H1 (cell line): ENCODE data around the gene SMNDC1. TPM values are rescaled to one million over a fixed set of nuclear protein-coding genes. Genes with fewer than 3 reads are reported as not detected.

Experiments used
- CTCF ChIA-PET: fragments of 300-600 bp; sonication (Branson Sonifier 250); formaldehyde crosslinking; loops from one replicate; lab custom pipeline; 2021; ENCODE audit not compliant: partially characterized antibody; lab: Charles Lee
- POLR2A ChIA-PET: fragments of 300-600 bp; sonication (Branson Sonifier 250); formaldehyde crosslinking; loops from one replicate; lab custom pipeline; 2021; ENCODE audit warnings: inconsistent platforms; ENCODE audit not compliant: partially characterized antibody; lab: Charles Lee
- DNase-seq, 2 experiments: peaks; one replicate each; pipeline versions ENCODE4 v3.0.0 to v3.0.0-alpha.2; 2010 to 2022; ENCODE audit warnings: low spot score in 2 of 2, low read depth in 1 of 2, mixed read lengths in 1 of 2
- FAIRE-seq: peaks from 2 replicates; lab custom pipeline; 2011; peaks lifted over from hg19 to GRCh38; lab: Jason Lieb, UNC
- H2AFZ ChIP-seq: 2 replicates; pipeline ENCODE4 v1.8.1; 2012; ENCODE audit warnings: low read length, inconsistent platforms
- H2AK5ac ChIP-seq: 2 replicates; pipeline ENCODE4 v1.6.1; 2013; ENCODE audit warnings: low read depth, low read length
- H2BK120ac ChIP-seq: replicated peaks from 2 replicates; pipeline ENCODE3; 2013; ENCODE audit warnings: low read depth, low read length, inconsistent platforms
- H2BK12ac ChIP-seq: 2 replicates; pipeline ENCODE4 v1.6.1; 2013; ENCODE audit warnings: low read depth, low read length
- H2BK15ac ChIP-seq: 2 replicates; pipeline ENCODE4 v1.6.1; 2013; ENCODE audit warnings: low read length
- H2BK20ac ChIP-seq: 2 replicates; pipeline ENCODE4 v1.6.1; 2013; ENCODE audit warnings: low read length
- H2BK5ac ChIP-seq: 2 replicates; pipeline ENCODE4 v1.6.1; 2013; ENCODE audit warnings: low read depth, low read length
- H3K14ac ChIP-seq: 2 replicates; pipeline ENCODE4 v1.6.1; 2013; ENCODE audit warnings: inconsistent platforms; ENCODE audit not compliant: insufficient read length
- H3K18ac ChIP-seq: 2 replicates; pipeline ENCODE4 v1.6.1; 2013; ENCODE audit warnings: low read length; ENCODE audit errors: extremely low read depth
- H3K23ac ChIP-seq: 2 replicates; pipeline ENCODE4 v1.6.1; 2013; ENCODE audit warnings: inconsistent platforms; ENCODE audit not compliant: insufficient read length
- H3K23me2 ChIP-seq: 2 replicates; pipeline ENCODE4 v1.6.1; 2013; ENCODE audit warnings: low read depth, low read length
- H3K27ac ChIP-seq: 2 replicates; pipeline ENCODE4 v1.6.1; 2011; ENCODE audit warnings: low read depth, low read length, inconsistent platforms
- H3K27me3 ChIP-seq, 4 experiments: replicated peaks in 1 of 4; 1 replicate in 1 of 4; 2 replicates in 3 of 4; pipeline versions ENCODE4 v1.6.1 to v1.8.1; 2011 to 2013; ENCODE audit warnings: low read length in 3 of 4, mild to moderate bottlenecking in 3 of 4, inconsistent platforms in 2 of 4, mixed read lengths in 2 of 4, moderate library complexity in 1 of 4; ENCODE audit not compliant: control insufficient read depth in 3 of 4, insufficient read depth in 3 of 4; ENCODE audit errors: extremely low read depth in 1 of 4
- H3K36me3 ChIP-seq, 4 experiments: 2 replicates each; pipeline versions ENCODE4 v1.6.1 to v1.8.1; 2011 to 2013; ENCODE audit warnings: mild to moderate bottlenecking in 4 of 4, low read length in 3 of 4, moderate library complexity in 2 of 4, control low read depth in 1 of 4, inconsistent platforms in 1 of 4; ENCODE audit not compliant: insufficient read depth in 4 of 4, control insufficient read depth in 2 of 4
- H3K4ac ChIP-seq: replicated peaks from 2 replicates; pipeline ENCODE3; 2013; ENCODE audit warnings: low read length, low read depth, mixed read lengths, inconsistent platforms; ENCODE audit not compliant: insufficient read length
- H3K4me1 ChIP-seq, 4 experiments: replicated peaks in 1 of 4; 1 replicate in 1 of 4; 2 replicates in 3 of 4; pipeline versions ENCODE4 v1.6.1 to v1.8.1; 2011 to 2013; ENCODE audit warnings: low read length in 3 of 4, inconsistent platforms in 2 of 4, mixed read lengths in 1 of 4; ENCODE audit not compliant: insufficient read depth in 4 of 4, control insufficient read depth in 3 of 4
- H3K4me2 ChIP-seq, 2 experiments: 2 replicates each; pipeline versions ENCODE4 v1.6.1 to v1.8.1; 2011 to 2013; ENCODE audit warnings: low read depth in 2 of 2, low read length in 2 of 2, control low read depth in 1 of 2, inconsistent platforms in 1 of 2, mild to moderate bottlenecking in 1 of 2; ENCODE audit not compliant: insufficient read depth in 1 of 2
- H3K4me3 ChIP-seq, 4 experiments: fragments of 200-600, 300-600 bp in 1 of 4; sonication (generic), shearing (Covaris generic), sonication (Bioruptor Twin) in 1 of 4; 2 replicates each; pipeline versions ENCODE4 v1.5.1 to v1.8.1; 2011 to 2016; ENCODE audit warnings: low read length in 4 of 4, low read depth in 3 of 4, control low read depth in 2 of 4, inconsistent platforms in 2 of 4, mild to moderate bottlenecking in 2 of 4, mixed read lengths in 1 of 4, moderate library complexity in 1 of 4; ENCODE audit not compliant: insufficient read depth in 2 of 4; ENCODE audit errors: extremely low read depth in 1 of 4
- H3K56ac ChIP-seq: replicated peaks from 2 replicates; pipeline ENCODE3; 2013; ENCODE audit warnings: low read depth, mild to moderate bottlenecking, mixed read lengths, low read length, inconsistent platforms; ENCODE audit not compliant: insufficient read length
- H3K79me1 ChIP-seq: 2 replicates; pipeline ENCODE4 v1.6.1; 2013; ENCODE audit warnings: low read depth, low read length, control low read depth
- H3K79me2 ChIP-seq, 2 experiments: 2 replicates each; pipeline versions ENCODE4 v1.6.1 to v1.8.1; 2012 to 2013; ENCODE audit warnings: low read length in 2 of 2, mild to moderate bottlenecking in 2 of 2, inconsistent platforms in 1 of 2; ENCODE audit not compliant: insufficient read depth in 2 of 2, control insufficient read depth in 1 of 2
- H3K9ac ChIP-seq, 4 experiments: replicated peaks in 1 of 4; 1 replicate in 1 of 4; 2 replicates in 3 of 4; pipeline versions ENCODE4 v1.6.1 to v1.8.1; 2011 to 2013; ENCODE audit warnings: low read depth in 3 of 4, low read length in 3 of 4, control low read depth in 2 of 4, mild to moderate bottlenecking in 2 of 4, moderate library complexity in 2 of 4, inconsistent platforms in 1 of 4; ENCODE audit errors: extremely low read depth in 1 of 4
- H3K9me3 ChIP-seq, 2 experiments: 2 replicates each; pipeline versions ENCODE4 v1.6.1 to v1.8.1; 2012 to 2013; ENCODE audit warnings: mild to moderate bottlenecking in 2 of 2, moderate library complexity in 2 of 2, control low read depth in 1 of 2, inconsistent platforms in 1 of 2, low read depth in 1 of 2, low read length in 1 of 2, mixed read lengths in 1 of 2; ENCODE audit not compliant: insufficient read depth in 2 of 2
- H4K20me1 ChIP-seq, 2 experiments: replicated peaks in 1 of 2; 2 replicates each; pipeline versions ENCODE3 to v1.8.1; 2011 to 2013; ENCODE audit warnings: inconsistent platforms in 2 of 2, low read length in 2 of 2, mild to moderate bottlenecking in 1 of 2; ENCODE audit not compliant: insufficient read depth in 2 of 2, control insufficient read depth in 1 of 2
- H4K5ac ChIP-seq: 2 replicates; pipeline ENCODE4 v1.6.1; 2013; ENCODE audit warnings: low read length, low read depth, mixed read lengths, inconsistent platforms; ENCODE audit not compliant: insufficient read length
- H4K8ac ChIP-seq: 2 replicates; pipeline ENCODE4 v1.8.0; 2013; ENCODE audit warnings: mild to moderate bottlenecking, moderate library complexity, low read length, inconsistent platforms; ENCODE audit not compliant: insufficient read depth; ENCODE audit errors: extremely low read depth
- H4K91ac ChIP-seq: replicated peaks from 2 replicates; pipeline ENCODE3; 2013; ENCODE audit warnings: low read length, mixed read lengths, inconsistent platforms; ENCODE audit not compliant: insufficient read length
- FOSL1 ChIP-seq: IDR thresholded peaks from 2 replicates; pipeline ENCODE4 v1.6.1; 2011; ENCODE audit warnings: mild to moderate bottlenecking, low read depth, low read length, moderate library complexity; ENCODE audit not compliant: insufficient read depth
- NRF1 ChIP-seq: IDR thresholded peaks from 2 replicates; pipeline ENCODE4 v1.6.1; 2011; ENCODE audit warnings: mild to moderate bottlenecking, low read depth, low read length, improper control_type of control experiment
- WGBS, 2 experiments: shearing (Covaris generic) in 1 of 2; methylation state at CpG; one replicate each; pipeline versions ENCODE4 v1.1.6 to v1.1.7; 2013 to 2015; ENCODE audit warnings: low lambda C conversion rate in 2 of 2, mixed read lengths in 2 of 2, inconsistent platforms in 1 of 2, low coverage in 1 of 2, missing lambda C conversion rate in 1 of 2; ENCODE audit not compliant: insufficient replicate concordance in 2 of 2, insufficient coverage in 1 of 2, insufficient read length in 1 of 2; ENCODE audit errors: extremely low coverage in 1 of 2, missing lambda C conversion rate in 1 of 2; 5-methylcytosine and 5-hydroxymethylcytosine counted together
- polyA plus RNA-seq, 7 experiments: library from polyadenylated mRNA; depleted of rRNA in 3 of 7; stranded (reverse) in 5 of 7; unstranded in 2 of 7; fragments of >200 nt in 5 of 7; fragments of 200-250 nt in 2 of 7; gene quantifications; 1 replicate in 5 of 7; 2 replicates in 1 of 7; 4 replicates in 1 of 7; pipeline versions ENCODE4 v1.2.1 to v1.2.3, GENCODE V29; 2011 to 2013; ENCODE audit warnings: missing spikeins in 2 of 7, mixed read lengths in 2 of 7
- total RNA-seq: library from RNA; stranded (reverse); fragmentation: NEBNext Ultra II Directional; extraction: Animal tissue kit (Norgen Biotek cat#: 25700); gene quantifications from 2 replicates; pipeline ENCODE4 v1.2.1, GENCODE V29; 2021

Gene SMNDC1
- total and polyA plus RNA-seq, 2 of the 8 experiments (the other 6 are each of a cell fraction or from before 2014, with no cell fraction given), result 8.1 to 48.6 TPM

DNA sequence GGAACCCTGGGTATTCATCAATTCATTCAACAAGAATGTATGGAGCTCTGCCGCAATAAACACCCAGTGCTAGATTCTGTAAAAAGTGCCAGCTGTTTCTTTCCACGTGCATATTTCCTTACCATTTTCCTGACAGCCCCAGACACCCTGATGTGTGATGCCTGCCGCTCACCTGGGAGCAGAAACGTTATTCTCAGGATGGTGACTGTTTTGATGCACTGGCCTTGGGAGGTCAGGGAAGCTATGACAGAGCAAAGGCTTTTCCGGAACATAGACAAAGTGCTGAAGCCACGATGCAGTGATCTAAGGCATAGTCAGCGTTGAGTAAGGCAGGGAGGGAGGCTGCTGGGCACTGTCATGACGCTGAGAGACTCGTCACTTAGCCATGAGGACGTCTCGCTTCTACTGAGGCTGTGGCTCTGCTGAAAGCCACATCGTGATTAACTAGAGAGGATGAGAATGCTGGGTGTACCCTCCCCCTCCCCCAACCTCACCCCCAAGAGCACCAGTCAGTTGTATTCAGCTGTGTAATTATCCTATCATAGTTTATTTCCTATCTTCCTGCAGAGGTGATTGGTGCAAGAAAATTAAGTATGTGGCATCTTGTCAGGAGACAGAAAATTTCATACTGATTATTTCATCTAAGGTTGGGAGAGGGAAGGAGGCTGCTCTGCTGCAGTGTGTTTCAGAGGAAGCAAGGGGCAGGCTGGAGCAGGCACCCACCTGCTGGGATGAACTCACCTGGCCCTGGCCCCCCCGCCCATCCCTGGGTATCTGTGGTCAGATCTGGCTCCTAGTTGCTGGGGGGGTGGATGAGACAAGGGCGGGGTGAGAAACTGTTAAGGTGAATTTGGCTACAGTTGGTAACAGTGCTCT, 48.8 kb upstream of the SMNDC1 start:
- ChIA-PET POLR2A (interaction anchor here (0.9 to 1.6 kb wide), 6 partner anchors 15 to 213 kb away, joined by 3 to 5 read pairs (median 3); no protein-coding TSS in a partner anchor), CTCF (interaction anchor here (0.6 to 4.8 kb wide), 74 partner anchors 8 to 264 kb away, joined by 3 to 49 read pairs (median 7); partner anchors contain the start of gene SMC3)
- H2BK12ac ChIP-seq, result no peak overlapping the region
- H2AK5ac ChIP-seq, result no peak overlapping the region
- H3K4me1 ChIP-seq, result peaks cover 3 to 12% (median 7%) of the 10 kb centered on the region in 4 experiments; a peak in 6 of 7 replicates
- H3K79me1 ChIP-seq, result no peaks in the 10 kb centered on the region
- DNase-seq (no peak), FAIRE-seq (no peak)
- no peak overlapping the region for H3K9ac ChIP-seq
- no peaks in the 10 kb centered on the region for H3K36me3 ChIP-seq
- no peaks in the 10 kb centered on the region for H3K23me2 ChIP-seq
- H3K27me3 ChIP-seq, result no peaks in the 10 kb centered on the region; a peak in 1 of 7 replicates
- no peak overlapping the region; the same call in 1 of the 2 replicates for H2BK5ac ChIP-seq
- H3K18ac ChIP-seq, result no peak overlapping the region
- H3K14ac ChIP-seq, result no peak overlapping the region
- H3K4ac ChIP-seq, result no peak overlapping the region
- H3K9me3 ChIP-seq, result no peaks in the 10 kb centered on the region
- WGBS, 2 experiments, result 45% methylated on average over 13 of the region's 14 CpGs; no CpG with 5 or more reads in 1 of the 2 experiments
- no peak overlapping the region for H2BK20ac ChIP-seq
- no peak overlapping the region for H3K27ac ChIP-seq
- no peaks in the 10 kb centered on the region for H3K79me2 ChIP-seq
- peak overlapping the region in 1 of 4 experiments; percentile 33; a peak in 2 of 8 replicates for H3K4me3 ChIP-seq
- peak overlapping the region; percentile 56; the same call in 1 of the 2 replicates for H2AFZ ChIP-seq
- H3K56ac ChIP-seq, result no peak overlapping the region
- H4K91ac ChIP-seq, result no peak overlapping the region
- H4K20me1 ChIP-seq, result no peaks in the 10 kb centered on the region
- peak overlapping the region; percentile 31; the same call in 1 of the 2 replicates for H2BK15ac ChIP-seq
- no peak overlapping the region for H3K23ac ChIP-seq
- H4K5ac ChIP-seq, result no peak overlapping the region
- H2BK120ac ChIP-seq, result no peak overlapping the region
- H3K4me2 ChIP-seq, result peak overlapping the region; percentile 45 to 49
- peak overlapping the region; percentile 57; the same call in 1 of the 2 replicates for H4K8ac ChIP-seq
- no peak for TF ChIP-seq NRF1
- TF ChIP-seq FOSL1, result no peak
